K562 (cell line): Measurements from ENCODE around the gene GABRB3. TPM values are rescaled to one million over a fixed set of nuclear protein-coding genes. Genes with fewer than 3 reads are reported as not detected.

Source experiments
- ATAC-seq: fragments of 200-7000 bp; cut with Tn5 transposase; 3 replicates; pipeline ENCODE4 v1.9.1; 2020; ENCODE audit warnings: moderate library complexity
- BruUV-seq: library from RNA; stranded (reverse); fragments of 400-500 nt; replicated peaks from 2 replicates; lab custom pipeline; 2021; lab: Mats Ljungman, UMichigan
- CTCF ChIA-PET: fragments of 300-600 bp; formaldehyde crosslinking; extraction: SDS; loops from one replicate; lab custom pipeline; 2021; ENCODE audit warnings: low intra/inter-chr PET ratio; lab: Yijun Ruan, JAX
- POLR2A ChIA-PET: fragments of 300-600, 350-650 bp; sonication (Branson Sonifier 250); formaldehyde crosslinking; extraction: SDS; loops from one replicate; lab custom pipeline; 2021; ENCODE audit warnings: antibody characterized with exemption, inconsistent platforms; lab: Yijun Ruan, JAX
- DNase-seq, 4 experiments: peaks; one replicate each; pipeline versions ENCODE4 v3.0.0 to v3.0.0-alpha.2; 2011 to 2018; ENCODE audit warnings: low spot score in 3 of 4, mixed read lengths in 3 of 4; ENCODE audit errors: extremely low read depth in 1 of 4
- FAIRE-seq: peaks from 2 replicates; lab custom pipeline; 2011; peaks lifted over from hg19 to GRCh38; lab: Jason Lieb, UNC
- H2AFZ ChIP-seq: 2 replicates; pipeline ENCODE4 v1.6.0; 2011; ENCODE audit warnings: low read depth, low read length, control low read depth, inconsistent platforms
- H3K27ac ChIP-seq: fragments of 200-600 bp; 3 replicates; pipeline ENCODE4 v1.8.0; 2011; ENCODE audit warnings: low read depth, mild to moderate bottlenecking, control low read depth, inconsistent platforms, low read length, moderate library complexity, mixed read lengths; ENCODE audit errors: extremely low read depth
- H3K27me3 ChIP-seq, 2 experiments: fragments of 300-600 bp in 1 of 2; 2 replicates in 1 of 2; 3 replicates in 1 of 2; pipeline versions ENCODE4 v1.6.0 to v1.8.0; 2011; ENCODE audit warnings: inconsistent platforms in 2 of 2, low read length in 2 of 2, mild to moderate bottlenecking in 1 of 2, mixed read lengths in 1 of 2, moderate library complexity in 1 of 2; ENCODE audit not compliant: control insufficient read depth in 2 of 2, insufficient read depth in 2 of 2
- H3K36me3 ChIP-seq: fragments of 300-600 bp; 3 replicates; pipeline ENCODE4 v1.8.0; 2011; ENCODE audit warnings: mild to moderate bottlenecking, low read length, inconsistent platforms; ENCODE audit not compliant: control insufficient read depth, insufficient read depth
- H3K4me1 ChIP-seq, 2 experiments: fragments of 200-600 bp in 1 of 2; replicated peaks in 1 of 2; 2 replicates in 1 of 2; 3 replicates in 1 of 2; pipeline versions ENCODE4 v1.5.1 to v1.8.0; 2011; ENCODE audit warnings: inconsistent platforms in 2 of 2, low read length in 2 of 2, mild to moderate bottlenecking in 1 of 2, mixed read lengths in 1 of 2, moderate library complexity in 1 of 2; ENCODE audit not compliant: control insufficient read depth in 2 of 2, insufficient read depth in 2 of 2
- H3K4me2 ChIP-seq: 2 replicates; pipeline ENCODE4 v1.6.1; 2011; ENCODE audit warnings: low read length, control low read depth, inconsistent platforms, mixed read lengths; ENCODE audit not compliant: insufficient read depth
- H3K4me3 ChIP-seq: fragments of 200-600 bp; sonication (generic), shearing (Covaris generic); 2 replicates; pipeline ENCODE4 v1.5.1; 2016; ENCODE audit warnings: control low read depth, inconsistent platforms
- H3K79me2 ChIP-seq: fragments of 200-600 bp; 3 replicates; pipeline ENCODE4 v1.8.0; 2011; ENCODE audit warnings: low read length, inconsistent platforms; ENCODE audit not compliant: control insufficient read depth, insufficient read depth
- H3K9ac ChIP-seq, 2 experiments: 2 replicates each; pipeline versions ENCODE4 v1.6.0 to v1.6.1; 2011; ENCODE audit warnings: low read depth in 2 of 2, low read length in 2 of 2, control low read depth in 1 of 2, inconsistent platforms in 1 of 2, mild to moderate bottlenecking in 1 of 2, mixed read lengths in 1 of 2; ENCODE audit not compliant: insufficient read depth in 1 of 2
- H3K9me1 ChIP-seq: one replicate; pipeline ENCODE4 v1.6.0; 2011; ENCODE audit warnings: inconsistent platforms, mild to moderate bottlenecking, low read length, moderate library complexity; ENCODE audit not compliant: control insufficient read depth, insufficient read depth
- H3K9me3 ChIP-seq: replicated peaks from 2 replicates; pipeline ENCODE4 v1.5.1; 2011; ENCODE audit warnings: low read depth, low read length, inconsistent platforms; ENCODE audit not compliant: control insufficient read depth, insufficient read depth
- H4K20me1 ChIP-seq: replicated peaks from 2 replicates; pipeline ENCODE4 v1.6.1; 2011; ENCODE audit warnings: low read length, inconsistent platforms, mixed read lengths; ENCODE audit not compliant: control insufficient read depth, insufficient read depth
- CXXC5 ChIP-seq: fragments of 250-450 bp; sonication (Bioruptor Pico); IDR thresholded peaks from 2 replicates; pipeline ENCODE4 v1.8.0; 2022; ENCODE audit warnings: inconsistent platforms, mild to moderate bottlenecking, moderate library complexity
- ETS2 ChIP-seq: IDR thresholded peaks from 2 replicates; pipeline ENCODE4 v1.6.1; 2016; ENCODE audit warnings: borderline replicate concordance, missing genetic modification characterization, mild to moderate bottlenecking, moderate library complexity, missing compliant biosample characterization; ENCODE audit not compliant: poor library complexity, severe bottlenecking
- FOXO4 ChIP-seq: fragments of 450-650 bp; formaldehyde crosslinking; IDR thresholded peaks from 2 replicates; pipeline ENCODE4 v1.4.0; 2020; ENCODE audit warnings: mild to moderate bottlenecking, moderate library complexity
- HMBOX1 ChIP-seq: sonication (generic); IDR thresholded peaks from 2 replicates; pipeline ENCODE4 v1.6.1; 2016
- RFX1 ChIP-seq: fragments of 450-650 bp; IDR thresholded peaks from 2 replicates; pipeline ENCODE4 v1.6.1; 2016; ENCODE audit warnings: mild to moderate bottlenecking, moderate library complexity
- SAP30 ChIP-seq: fragments of 200-600 bp; sonication (generic); IDR thresholded peaks from 2 replicates; pipeline ENCODE4 v1.6.1; 2012; ENCODE audit warnings: borderline replicate concordance, low read depth, mild to moderate bottlenecking, moderate library complexity, low read length, control low read depth, inconsistent platforms; ENCODE audit not compliant: insufficient read depth, poor library complexity, severe bottlenecking
- SRSF9 ChIP-seq: fragments of 200-400 bp; formaldehyde crosslinking; IDR thresholded peaks from 2 replicates; pipeline ENCODE4 v1.6.1; 2017; ENCODE audit warnings: low read depth, low read length, borderline replicate concordance
- THAP12 ChIP-seq: fragments of 250-450 bp; sonication (Bioruptor Pico); IDR thresholded peaks from 2 replicates; pipeline ENCODE4 v1.9.0; 2021; ENCODE audit warnings: mild to moderate bottlenecking, inconsistent platforms
- ZNF197 ChIP-seq: fragments of 200-800 bp; sonication (Bioruptor generic); IDR thresholded peaks from 2 replicates; pipeline ENCODE4 v1.6.1; 2016; ENCODE audit warnings: low read depth, missing genetic modification characterization, missing compliant biosample characterization
- WGBS: fragments of 100-300 bp; shearing (Covaris generic); methylation state at CpG from one replicate; pipeline ENCODE4 v1.1.6; 2016; ENCODE audit warnings: low coverage, mixed read lengths; ENCODE audit not compliant: insufficient coverage; ENCODE audit errors: missing lambda C conversion rate; 5-methylcytosine and 5-hydroxymethylcytosine counted together
- in situ Hi-C: fragments of 300-500 bp; cut with MboI; formaldehyde crosslinking; loops from 4 replicates; pipeline ENCODE4 v1.15.0; 2018; ENCODE audit warnings: inconsistent platforms, mixed read lengths
- intact Hi-C: fragments of 100-400 bp; cut with micrococcal nuclease; formaldehyde crosslinking; loops from 2 replicates; pipeline ENCODE4 v1.14.2; 2022
- polyA plus RNA-seq, 8 experiments: library from polyadenylated mRNA; depleted of rRNA in 4 of 8; stranded (reverse) in 5 of 8; unstranded in 3 of 8; fragments of >200 nt; fragmentation: Nextera tagmentation in 2 of 8; fragmentation: Illumina TruSeq in 1 of 8; extraction: Ambion mirVana in 2 of 8; extraction: Trizol in 1 of 8; gene quantifications; 2 replicates each; pipeline versions ENCODE4 v1.2.1 to v1.2.3, GENCODE V29; 2011 to 2014; ENCODE audit warnings: inconsistent platforms in 1 of 8, missing spikeins in 1 of 8
- total RNA-seq, 7 experiments: library from RNA; depleted of rRNA in 6 of 7; stranded (reverse); fragments of >200 nt in 6 of 7; fragmentation: Illumina TruSeq in 2 of 7; extraction: Trizol in 2 of 7; gene quantifications; 2 replicates each; pipeline versions ENCODE4 v1.2.1 to v1.2.3, GENCODE V29; 2011 to 2021; ENCODE audit warnings: low replicate concordance in 1 of 7

Gene GABRB3
- total and polyA plus RNA-seq, 9 of the 15 experiments (the other 6 are each of a cell fraction or from before 2014, with no cell fraction given) = 0.09 to 1.4 (median 0.49) TPM

- no peaks in the 10 kb centered on the region for H3K36me3 ChIP-seq
- no peak for DNase-seq
- H3K4me1 ChIP-seq = peaks cover 0 to 1% of the 10 kb centered on the region in 2 experiments; a peak in 2 of 5 replicates
- H3K27me3 ChIP-seq = no peaks in the 10 kb centered on the region
- intact Hi-C loops (no loop called here), in situ Hi-C loops (no loop called here)
- H3K4me3 ChIP-seq = no peak overlapping the region
- H3K9me3 ChIP-seq = no peaks in the 10 kb centered on the region
- H4K20me1 ChIP-seq = no peaks in the 10 kb centered on the region
- ChIA-PET POLR2A (no interaction called here), CTCF (no interaction called here)
- no peak for FAIRE-seq
- no peak overlapping the region for H3K27ac ChIP-seq
- ATAC-seq = no peak
- H3K9me1 ChIP-seq = no peaks in the 10 kb centered on the region
- H3K79me2 ChIP-seq = no peaks in the 10 kb centered on the region
- WGBS = 2% methylated on average over 5 of the region's 5 CpGs
- no peak overlapping the region for H3K4me2 ChIP-seq
- no TSS peak for BruUV-seq
- TF ChIP-seq RFX1 = peak; percentile 64
- TF ChIP-seq SAP30 = no peak
- H3K9ac ChIP-seq = no peak overlapping the region
- H2AFZ ChIP-seq = no peak overlapping the region
Measured at GRCh38 chr15:26634319-26634718, 138.5 kb downstream of the GABRB3 start.

GRCh38 chr15:26632500-26632899 lies 140.4 kb downstream of the GABRB3 start:
- POLR2A ChIA-PET = no interaction called here
- Histone ChIP-seq H3K27ac (no peak overlapping the region), H2AFZ (no peak overlapping the region), H3K36me3 (no peaks in the 10 kb centered on the region), H3K27me3 (no peaks in the 10 kb centered on the region), H3K79me2 (no peaks in the 10 kb centered on the region), H3K9ac (no peak overlapping the region), H3K4me3 (no peak overlapping the region), H3K4me2 (no peak overlapping the region), H3K9me1 (no peaks in the 10 kb centered on the region), H3K4me1 (peaks cover 0 to 10% of the 10 kb centered on the region in 2 experiments; a peak in 2 of 5 replicates), H4K20me1 (no peaks in the 10 kb centered on the region), H3K9me3 (no peaks in the 10 kb centered on the region; the same call in 1 of the 2 replicates)
- no peak for ATAC-seq
- TF ChIP-seq SRSF9 = no peak
- no peak for TF ChIP-seq CXXC5 (CRISPR knock-in tag)
- no peak for TF ChIP-seq ETS2 (tag)
- TF ChIP-seq FOXO4 (CRISPR knock-in tag) = no peak
- TF ChIP-seq ZNF197 (CRISPR knock-in tag) = no peak
- no peak for TF ChIP-seq HMBOX1
- no peak for TF ChIP-seq THAP12 (CRISPR knock-in tag)
- in situ Hi-C loops = no loop called here
- CTCF ChIA-PET = no interaction called here
- FAIRE-seq = no peak
- no peak for DNase-seq
- intact Hi-C loops = no loop called here
- no TSS peak for BruUV-seq
- WGBS = 0% methylated on average over 4 of the region's 4 CpGs
